C4-2B (cell line): ENCODE measurements around the gene RGS2.

Experiments used
- CTCF ChIP-seq: fragments of 450-650 bp; conservative IDR thresholded peaks from 2 replicates; pipeline ENCODE4 v1.5.1; 2017; ENCODE audit warnings: mild to moderate bottlenecking
- ZFX ChIP-seq: fragments of 450-650 bp; IDR thresholded peaks from 2 replicates; pipeline ENCODE4 v1.6.1; 2017

- no peak for TF ChIP-seq CTCF
- no peak for TF ChIP-seq ZFX
Observed at GRCh38 chr1:192835116-192835515, 26.3 kb downstream of the RGS2 start.
